DLD1 (cell line): ENCODE data around the gene ZNF319.

Experiments
- in situ Hi-C: cut with HindIII; loops from 2 replicates; pipeline ENCODE4 v1.10.0; 2017; ENCODE audit warnings: low sequenced_read_pairs

Gene ZNF319

DNA sequence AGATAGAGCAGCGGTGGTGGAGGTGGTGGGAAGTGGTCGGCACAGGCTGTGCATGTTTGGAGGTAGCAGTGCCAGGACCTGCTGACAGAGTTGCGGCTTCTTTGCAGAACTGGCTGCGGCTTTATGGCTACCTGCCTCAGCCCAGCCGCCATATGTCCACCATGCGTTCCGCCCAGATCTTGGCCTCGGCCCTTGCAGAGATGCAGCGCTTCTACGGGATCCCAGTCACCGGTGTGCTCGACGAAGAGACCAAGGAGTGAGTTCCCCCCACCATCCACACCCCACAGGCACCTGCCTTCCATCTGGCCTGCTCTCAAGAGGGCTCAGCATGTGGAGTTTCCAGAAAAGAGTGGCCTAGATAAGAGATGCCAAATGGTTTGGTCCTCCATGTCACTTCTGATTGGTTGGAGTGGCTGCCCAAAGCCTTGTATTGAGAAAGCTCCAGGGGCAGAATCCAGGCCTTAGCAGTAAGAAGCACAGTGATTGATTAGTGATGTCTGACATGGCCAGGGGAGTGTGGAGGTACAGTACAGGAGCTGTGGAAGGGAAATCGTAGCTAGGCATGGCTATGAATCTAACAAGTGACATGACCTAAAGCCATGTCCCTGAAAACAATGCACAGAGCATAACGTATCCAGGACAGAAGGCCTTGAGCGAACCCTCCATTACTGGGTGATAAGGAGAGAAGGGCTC, 37.0 kb upstream of the ZNF319 start:
- in situ Hi-C loops: no loop called here

DNA sequence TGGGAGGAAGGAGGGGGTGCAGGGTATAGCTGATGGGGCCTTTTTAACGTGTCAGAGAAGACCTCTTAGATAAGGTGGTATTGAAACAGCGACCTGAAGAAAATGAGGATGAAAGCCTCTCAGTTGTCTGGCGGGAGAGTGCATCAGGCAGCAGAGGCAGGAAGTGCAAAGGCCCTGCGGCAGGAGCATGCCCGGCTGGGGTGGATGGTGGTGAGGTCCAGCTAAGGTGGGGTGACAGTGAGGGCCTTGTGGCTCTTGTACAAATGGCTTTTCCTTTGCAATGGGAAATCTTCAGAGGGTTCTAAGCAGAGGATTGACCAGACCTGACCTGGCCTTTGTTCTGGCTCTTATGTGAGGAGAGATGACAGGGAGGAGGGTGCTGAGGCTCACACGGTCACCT, 36.5 kb upstream of the ZNF319 start:
- in situ Hi-C loops: no loop called here

DNA sequence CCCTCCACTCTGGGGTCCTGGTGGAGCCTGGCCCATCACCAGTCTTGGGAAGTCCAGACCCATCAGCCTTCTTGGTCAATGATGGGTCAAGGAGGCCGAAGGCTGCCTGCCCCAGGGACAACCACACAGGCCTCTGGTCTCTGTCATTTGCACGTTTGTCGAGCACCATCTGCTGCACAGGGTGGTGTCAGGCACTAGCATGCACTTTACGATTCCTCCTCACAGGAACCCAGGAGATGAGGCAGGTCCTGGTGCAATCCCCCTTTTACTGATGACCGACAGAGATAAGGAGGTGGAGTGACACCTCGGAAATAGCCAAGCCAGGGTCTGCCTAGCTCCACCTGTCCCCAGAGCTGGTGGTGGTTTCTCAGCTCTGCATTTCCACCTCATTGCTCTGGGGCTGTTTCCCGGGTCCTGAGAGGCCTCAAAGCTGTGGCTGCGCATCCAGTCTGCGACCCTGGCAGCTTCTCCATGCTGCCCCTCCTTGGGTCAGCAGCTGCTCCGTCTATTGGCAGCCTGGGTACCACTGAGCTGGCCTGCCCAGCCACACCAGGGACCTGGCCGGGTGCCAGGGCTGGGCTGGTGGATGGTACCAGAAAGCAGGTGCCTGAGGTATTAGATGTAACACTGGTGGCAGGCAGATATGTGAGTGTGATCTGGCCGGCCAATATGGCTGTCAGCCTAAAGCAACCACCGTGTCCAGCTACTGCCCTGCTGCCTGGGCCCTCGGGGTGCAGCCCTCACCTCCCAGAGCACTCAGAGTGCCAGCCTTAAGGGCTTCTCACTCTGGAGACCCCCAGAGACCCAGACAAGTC, 35.1 kb upstream of the ZNF319 start:
- in situ Hi-C loops: no loop called here

DNA sequence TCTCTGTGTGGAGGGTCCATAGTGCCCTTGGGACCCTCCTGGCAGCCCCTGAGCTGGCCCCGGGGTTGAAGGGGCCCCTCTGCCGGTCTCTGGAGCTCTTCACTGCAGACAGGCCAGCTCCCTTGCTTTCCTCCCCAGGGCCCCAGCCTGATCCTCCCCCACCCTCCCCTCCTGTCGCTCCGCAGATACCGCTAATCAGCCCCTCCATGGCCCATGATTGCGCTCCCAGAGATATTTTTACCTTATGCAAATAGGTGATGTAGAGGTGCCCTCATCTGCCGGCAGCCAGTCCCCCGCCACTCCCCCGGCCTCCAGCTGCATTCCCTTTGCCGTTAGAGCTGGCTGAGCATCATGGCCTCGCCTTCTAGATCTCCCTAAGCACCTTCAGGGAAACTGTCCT, 34.3 kb upstream of the ZNF319 start:
- in situ Hi-C loops: no loop called here

DNA sequence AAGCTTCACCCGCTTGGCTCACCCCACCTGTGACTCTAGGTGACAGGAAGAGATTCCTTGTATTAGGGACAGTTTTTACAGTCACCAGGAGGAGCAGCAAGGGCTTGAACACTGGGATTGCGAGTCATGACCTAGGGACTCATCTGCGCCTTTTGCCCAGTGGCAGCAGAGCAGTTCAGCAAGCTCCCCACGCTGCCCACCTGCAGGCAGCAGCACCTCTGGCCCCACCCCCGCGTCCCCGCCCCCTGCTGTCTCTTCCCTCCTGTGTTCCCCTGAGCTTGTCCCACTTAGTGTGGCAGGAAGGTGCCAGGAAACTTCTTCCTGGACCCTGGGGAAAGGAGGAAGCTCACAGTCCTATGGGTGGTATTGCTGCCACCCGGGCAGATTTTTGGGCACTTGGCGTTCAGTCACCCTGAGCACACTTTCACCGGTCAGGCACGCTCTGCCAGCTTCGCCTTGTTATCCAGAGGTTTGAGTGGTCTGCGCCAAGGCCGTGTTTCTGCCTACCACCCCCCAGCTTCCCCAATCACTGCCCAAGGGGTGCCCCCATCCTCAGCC, 33.7 kb upstream of the ZNF319 start:
- in situ Hi-C loops: no loop called here

DNA sequence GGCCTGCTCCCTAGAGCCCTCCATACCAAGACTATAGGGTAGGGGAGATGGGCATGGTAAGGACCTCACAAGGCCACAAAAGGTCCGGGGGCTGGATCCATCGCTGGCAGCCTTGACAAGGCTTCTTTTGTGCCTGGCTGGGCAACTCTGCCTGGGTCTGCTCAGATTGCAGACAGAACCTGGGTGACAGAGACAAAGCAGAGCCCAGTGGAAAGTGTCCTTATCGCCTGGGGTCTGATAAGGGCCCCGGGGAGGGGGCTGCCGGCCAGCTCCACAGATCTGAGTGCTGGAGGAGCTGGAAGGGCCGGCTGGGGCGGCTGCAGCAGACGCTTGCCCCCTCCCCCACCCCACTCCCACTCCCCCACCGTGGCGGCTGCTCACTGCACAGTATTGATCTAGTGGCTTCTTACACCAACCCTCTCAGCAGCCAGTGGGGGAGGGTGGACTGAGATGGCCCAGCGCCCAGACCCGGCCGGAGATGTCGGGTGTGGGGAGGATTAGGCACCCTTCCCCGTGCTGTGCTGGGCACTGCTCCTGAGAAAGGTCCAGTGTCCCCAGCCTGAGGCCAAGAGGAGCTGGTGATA, 32.3 kb upstream of the ZNF319 start:
- in situ Hi-C loops: no loop called here

DNA sequence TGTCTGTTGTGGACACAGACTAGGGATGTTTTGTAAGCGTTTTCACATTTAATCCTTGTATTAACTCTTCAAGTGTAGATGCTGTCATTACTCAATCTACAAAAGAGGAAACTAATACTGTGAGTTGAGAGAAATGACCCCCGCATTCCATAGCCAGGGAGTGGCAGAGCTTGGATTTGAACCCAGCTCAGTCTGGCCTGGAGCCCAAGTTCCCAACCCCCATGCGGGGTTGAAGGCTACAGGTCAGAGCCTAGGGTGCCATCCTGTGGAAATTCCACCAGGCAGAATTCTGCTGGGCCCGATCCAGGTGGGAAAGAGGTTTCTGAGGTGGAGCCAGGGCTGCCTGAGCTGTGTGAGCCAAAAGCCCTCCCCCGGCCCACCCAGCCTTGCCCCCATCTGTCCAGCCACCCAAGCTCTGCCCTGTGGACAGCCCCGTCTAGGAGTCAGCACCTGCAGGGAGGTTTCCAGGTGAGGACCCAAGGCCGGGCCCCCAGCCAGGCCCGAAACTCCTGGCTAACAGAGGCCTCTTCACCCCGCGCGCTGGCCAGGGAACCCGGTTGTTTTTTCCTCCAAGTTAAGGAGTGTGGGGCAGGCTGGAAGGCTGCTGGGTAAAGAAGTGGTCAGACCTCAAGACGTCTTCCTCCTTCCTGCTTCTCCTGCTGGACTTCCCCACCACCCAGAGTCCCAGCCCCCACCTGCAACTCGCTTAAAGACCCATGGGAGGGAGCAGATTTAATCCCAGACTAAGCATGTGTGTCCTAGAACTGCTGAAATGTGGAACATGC, 30.7 kb upstream of the ZNF319 start:
- in situ Hi-C loops: no loop called here

DNA sequence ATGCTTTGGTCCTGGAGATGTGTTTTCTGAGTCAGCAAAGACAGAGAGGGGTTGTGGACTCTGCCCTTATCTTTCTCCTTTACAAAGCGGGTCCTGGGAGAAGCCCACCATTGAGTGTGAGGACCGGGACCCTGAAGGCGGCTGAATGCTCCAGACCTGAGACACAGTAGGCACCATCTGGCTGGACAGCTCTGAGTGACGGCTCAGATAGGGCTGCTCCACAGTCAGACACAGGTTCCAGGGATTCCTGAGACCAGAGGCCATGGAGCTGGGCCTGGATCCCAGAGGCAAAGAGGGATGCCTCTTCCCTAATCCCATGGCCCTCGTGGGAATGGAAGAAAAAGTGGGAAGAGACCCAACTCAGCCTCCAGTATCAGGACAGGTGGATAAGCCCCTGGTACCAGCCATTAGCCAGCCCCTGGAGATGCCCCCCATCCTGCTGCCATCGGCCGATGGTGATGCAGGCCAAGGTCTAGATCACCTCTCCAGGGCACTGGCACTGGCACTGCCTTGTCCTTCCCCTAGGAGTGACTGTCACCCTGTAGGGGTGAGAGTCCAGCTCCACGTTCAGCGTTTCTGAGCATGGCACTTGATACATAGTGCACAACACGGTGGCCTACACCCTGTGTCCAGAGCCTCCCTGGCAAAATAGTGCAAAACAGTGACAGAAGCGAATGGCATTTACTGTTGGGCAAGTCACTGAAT, 29.8 kb upstream of the ZNF319 start:
- in situ Hi-C loops: no loop called here

DNA sequence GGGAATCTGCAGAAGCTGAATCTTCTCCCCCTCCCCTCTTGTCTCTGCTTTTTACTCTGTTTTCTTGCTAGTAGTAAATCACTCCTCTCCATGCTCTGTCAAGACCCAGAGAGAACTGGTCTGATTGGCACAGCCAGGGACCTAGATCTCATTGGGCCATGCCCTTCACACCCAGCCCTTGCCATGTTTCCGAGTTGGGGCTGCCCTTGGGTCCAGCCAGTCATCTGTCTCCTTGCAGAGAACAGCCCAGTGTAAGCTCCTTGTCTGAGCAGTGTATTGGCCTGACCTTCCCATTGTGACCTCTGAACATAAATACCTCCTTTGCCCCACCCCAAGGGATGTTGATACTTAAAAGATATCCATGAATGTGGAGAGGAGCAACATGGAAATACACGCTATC, 28.9 kb upstream of the ZNF319 start:
- in situ Hi-C loops: no loop called here

DNA sequence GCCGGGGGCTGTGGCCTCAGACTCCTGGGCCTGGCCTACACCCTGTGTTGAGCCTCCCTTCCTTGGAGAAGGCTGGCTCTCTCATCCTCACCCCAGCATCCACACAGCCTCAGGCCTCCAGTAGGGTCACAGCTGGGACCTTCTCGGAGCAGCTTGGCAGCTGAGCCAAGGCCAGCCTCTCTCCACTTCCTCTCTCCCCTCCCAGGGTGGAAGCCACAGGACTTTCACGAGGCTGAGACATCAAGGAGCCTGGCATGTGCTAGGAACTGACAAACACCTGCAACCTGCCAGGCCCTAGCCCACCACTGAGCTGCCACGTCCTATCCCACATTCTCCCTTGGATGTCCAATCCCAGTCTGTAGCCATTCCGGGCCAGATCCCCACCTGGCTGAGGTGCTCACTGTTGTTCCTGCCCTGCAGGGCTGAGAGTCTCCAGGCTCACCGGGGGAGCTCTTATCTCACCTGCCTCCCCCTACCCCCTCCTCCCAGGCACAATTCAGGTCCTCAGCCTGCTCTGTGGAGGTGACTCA, 28.1 kb upstream of the ZNF319 start:
- in situ Hi-C loops: no loop called here

DNA sequence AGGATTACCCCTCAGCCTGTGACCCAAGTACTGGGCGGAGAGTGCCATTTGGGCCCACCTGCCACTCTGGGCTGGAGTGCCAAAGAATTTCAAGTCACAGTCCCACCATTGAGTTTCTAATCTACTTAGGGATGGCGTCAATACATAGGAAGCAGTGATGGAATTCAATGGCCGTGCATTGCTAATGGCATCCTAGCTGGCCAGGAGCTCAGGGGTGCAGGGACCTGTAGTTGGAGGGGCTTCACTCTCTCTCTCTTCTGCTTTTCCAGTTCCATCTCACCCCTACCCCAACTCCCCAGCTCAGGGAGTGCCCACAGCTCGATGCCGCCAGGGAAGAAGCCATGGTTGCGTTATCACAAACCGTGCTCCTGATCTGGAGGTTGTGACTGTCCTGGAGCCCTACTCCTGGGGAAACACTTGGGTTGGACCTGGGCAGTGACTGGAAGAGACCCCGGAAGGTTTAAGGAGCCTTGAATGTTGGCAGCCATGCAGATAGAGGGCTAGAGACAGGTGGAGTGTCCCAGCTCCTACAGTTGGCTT, 27.5 kb upstream of the ZNF319 start:
- in situ Hi-C loops: no loop called here

DNA sequence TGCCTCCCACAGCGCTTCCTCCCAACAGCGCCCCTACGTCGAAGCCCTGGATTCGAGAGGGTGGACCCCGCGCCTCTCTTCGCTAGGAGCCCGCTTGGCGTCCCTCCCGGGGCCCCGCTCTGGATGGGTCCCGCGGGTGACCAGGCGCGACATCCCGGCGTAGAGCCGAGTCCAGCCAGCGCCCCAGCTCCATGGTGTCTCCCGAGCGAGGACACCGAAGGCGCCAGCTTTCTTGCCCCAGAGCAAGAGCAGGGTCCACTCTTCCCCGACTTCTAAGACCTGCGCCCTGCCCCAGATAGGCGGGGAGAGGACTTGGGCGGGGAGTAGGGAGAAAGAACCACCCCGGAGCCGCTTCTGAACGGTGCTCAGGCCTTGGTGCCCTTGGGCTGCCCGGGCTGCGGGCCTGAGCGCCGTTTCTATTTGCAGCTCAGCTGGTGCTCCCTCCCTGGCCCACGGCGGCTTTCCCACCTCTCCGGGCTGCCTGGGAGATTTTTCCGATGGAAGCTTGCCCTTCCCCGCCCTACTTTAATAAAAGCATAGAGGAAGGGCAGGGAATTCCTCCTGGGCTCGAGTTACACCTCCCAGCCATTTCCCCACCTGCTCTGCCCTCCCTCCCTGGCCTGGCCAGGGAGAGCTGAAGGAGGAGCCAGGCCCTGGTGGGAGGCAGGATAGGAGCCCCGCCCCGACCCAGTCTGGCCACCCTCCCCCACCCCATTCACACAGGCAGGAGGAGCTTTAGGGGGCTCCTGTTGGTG, 26.9 kb upstream of the ZNF319 start:
- in situ Hi-C loops: no loop called here

DNA sequence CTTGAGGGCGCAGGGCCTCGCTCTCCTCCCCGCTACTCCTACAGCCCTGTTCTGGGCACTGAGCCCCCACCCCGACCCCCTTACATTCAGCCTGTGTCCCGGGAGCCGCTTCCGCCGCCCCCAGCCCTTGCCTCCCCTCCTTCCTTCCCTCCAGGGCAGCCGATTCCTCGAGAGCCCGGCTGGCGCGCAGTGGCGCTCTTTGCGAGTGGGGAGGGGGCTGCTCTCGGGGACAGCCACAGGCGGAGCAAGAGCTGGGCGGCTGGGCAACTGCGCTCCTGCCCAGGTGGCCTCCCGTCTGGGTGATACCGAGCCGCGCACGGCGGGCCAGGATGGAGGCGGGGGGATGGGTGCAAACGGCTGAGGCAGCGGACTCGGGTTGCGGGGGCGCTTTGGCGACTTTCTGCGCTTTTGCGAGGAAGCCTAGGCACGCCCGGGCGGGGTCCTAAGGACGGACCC, 26.3 kb upstream of the ZNF319 start:
- in situ Hi-C loops: no loop called here

DNA sequence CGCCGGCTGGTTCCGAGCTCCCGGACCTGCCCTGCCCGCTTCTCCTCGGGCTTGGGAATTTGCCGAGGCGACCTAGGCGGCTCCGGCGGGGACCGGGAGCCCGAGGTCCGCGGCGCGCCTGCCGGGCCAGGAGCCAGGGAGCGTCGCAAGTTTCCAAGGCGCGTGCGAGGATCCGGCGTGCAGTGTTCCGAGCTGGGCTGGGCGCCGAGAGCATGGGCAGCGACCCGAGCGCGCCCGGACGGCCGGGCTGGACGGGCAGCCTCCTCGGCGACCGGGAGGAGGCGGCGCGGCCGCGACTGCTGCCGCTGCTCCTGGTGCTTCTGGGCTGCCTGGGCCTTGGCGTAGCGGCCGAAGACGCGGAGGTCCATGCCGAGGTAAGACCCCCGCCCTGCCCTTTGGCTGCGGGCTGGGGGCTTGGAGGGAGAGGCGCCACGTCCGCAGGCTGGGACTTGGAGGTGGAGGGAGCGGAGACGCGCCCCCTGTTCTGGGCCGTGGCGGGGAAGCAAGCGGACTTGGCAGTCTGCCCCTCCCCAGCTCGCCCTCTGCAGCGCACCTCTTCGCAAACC, 25.8 kb upstream of the ZNF319 start:
- in situ Hi-C loops: no loop called here

DNA sequence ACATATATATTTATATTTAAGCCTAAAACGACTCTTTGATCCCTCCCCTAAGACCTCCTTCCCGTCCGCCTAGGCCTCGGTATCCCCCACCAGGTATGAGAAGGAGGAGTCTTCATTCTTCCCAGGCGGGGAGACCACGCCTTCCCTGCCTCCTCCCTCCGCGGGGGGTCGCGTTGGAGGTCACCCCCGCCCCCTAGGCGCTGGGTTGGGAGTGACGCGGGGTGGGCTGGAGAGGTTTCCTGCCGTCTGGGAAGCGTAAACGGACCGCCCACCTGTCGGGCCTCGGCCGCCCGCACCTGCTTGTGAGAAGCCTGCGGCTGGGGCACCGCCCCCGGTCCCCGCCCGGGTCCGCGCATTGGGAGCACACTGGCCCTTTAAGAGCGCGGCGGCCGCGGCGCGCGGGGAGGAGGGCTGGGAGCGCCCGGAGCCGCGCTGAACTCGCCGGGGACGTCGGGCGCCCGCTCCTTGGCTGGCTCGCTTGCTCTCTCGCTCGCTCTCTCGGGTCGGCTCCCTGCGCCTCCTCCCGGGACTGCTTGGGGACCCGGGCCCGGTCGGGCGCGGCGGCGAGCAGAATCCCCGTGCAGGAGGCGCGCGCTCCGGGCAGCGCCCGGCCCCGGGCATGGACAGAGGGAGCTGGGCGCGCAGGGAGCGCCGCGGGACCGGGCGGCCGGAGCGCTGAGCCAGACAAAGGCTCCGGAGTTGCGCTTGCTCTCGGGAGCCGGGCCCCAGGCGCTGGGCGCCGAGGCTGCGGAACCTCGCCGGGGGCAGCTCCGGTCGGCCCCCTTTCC, 25.1 kb upstream of the ZNF319 start, which contains the start of gene MMP15:
TSS of gene MMP15 (plus strand) at position 404 of the 788 bp plus-strand sequence. CDS start 597 bp downstream, outside the sequence.
- in situ Hi-C loops: no loop called here

DNA sequence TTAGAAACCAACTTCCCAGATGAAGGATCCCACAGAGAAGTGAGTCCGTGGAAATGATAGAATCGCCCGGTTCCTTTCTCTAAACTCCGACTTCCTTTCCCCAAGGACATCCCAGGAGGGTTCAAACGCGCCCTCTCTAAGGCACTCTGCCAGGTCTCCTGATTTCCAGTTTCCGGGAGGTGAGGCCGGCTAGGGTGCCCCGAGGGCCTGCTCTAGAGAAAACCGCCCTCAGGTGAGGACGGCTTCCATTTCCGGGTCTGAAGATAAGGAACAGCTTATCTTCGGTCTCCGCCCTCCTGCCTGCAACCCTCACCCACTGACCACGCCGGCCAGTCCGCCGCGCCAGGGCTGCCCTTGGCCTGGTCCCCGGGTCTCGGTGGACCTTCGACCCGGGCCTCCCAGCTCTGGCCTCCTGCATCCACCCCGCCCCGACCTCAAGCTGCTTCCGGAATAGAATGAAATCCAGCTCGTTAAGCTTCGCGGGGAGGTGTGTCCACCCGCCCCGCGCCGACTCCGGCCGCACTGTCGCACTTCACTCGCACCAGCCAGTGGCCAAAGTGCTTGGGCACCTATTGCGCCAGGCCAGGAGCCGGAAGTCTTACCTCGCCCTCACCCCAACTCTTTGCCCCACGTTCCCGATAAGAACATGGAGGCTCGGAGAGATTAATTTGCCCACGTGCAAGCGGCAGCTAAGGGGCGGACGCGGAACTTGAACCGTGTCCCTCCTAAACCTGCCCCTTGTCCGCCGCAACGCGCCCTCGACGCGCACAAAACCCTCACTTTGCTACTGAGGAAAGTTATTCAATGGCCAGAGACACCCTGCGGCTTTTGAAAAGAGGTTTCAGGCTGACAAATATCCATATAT, 24.2 kb upstream of the ZNF319 start:
- in situ Hi-C loops: no loop called here
